Measurements from ENCODE around the gene MGST1. TPM values are rescaled to one million over a fixed set of nuclear protein-coding genes. Genes with fewer than 3 reads are reported as not detected.

MGST1 gene
- total RNA-seq, 1 experiment from 2014 or later = 105 TPM

DNA sequence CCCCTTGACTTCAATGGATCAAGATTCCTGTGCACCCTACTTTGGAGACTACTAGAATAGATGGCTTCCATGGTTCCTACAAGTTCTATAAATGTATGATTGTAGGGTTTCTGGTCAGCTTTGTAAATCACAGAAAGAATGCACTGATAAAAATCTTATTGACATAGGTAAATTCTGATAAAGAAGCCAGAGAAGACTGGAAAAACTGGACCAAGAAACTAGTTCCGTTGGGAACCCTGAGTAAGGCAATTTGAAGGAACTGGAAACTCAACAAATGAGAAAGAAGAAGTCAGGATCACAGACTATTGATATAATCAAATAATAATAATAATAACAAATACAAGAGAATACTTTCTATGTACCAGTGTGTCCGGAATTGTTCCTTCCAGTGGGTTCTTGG, 15.4 kb upstream of the MGST1 start:
- ChIA-PET CTCF (interaction anchor here (0.7 kb wide), 1 partner anchor 14 kb away, joined by 4 read pairs; no protein-coding TSS in a partner anchor), POLR2A (no interaction called here)
- TF ChIP-seq, protein P1, sequence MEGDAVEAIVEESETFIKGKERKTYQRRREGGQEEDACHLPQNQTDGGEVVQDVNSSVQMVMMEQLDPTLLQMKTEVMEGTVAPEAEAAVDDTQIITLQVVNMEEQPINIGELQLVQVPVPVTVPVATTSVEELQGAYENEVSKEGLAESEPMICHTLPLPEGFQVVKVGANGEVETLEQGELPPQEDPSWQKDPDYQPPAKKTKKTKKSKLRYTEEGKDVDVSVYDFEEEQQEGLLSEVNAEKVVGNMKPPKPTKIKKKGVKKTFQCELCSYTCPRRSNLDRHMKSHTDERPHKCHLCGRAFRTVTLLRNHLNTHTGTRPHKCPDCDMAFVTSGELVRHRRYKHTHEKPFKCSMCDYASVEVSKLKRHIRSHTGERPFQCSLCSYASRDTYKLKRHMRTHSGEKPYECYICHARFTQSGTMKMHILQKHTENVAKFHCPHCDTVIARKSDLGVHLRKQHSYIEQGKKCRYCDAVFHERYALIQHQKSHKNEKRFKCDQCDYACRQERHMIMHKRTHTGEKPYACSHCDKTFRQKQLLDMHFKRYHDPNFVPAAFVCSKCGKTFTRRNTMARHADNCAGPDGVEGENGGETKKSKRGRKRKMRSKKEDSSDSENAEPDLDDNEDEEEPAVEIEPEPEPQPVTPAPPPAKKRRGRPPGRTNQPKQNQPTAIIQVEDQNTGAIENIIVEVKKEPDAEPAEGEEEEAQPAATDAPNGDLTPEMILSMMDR (IDR thresholded peaks at IDR 0.05; ENCODE audit: insufficient read depth in 1 of 2, low read depth in 1 of 2, low read length in 1 of 2, severe bottlenecking in 1 of 2, unreplicated experiment in 1 of 2) = no peak
- intact Hi-C loops (cut with micrococcal nuclease; ENCODE audit: unreplicated experiment) = no loop called here
- Mint-ChIP-seq H3K4me3 (ENCODE audit: unreplicated experiment) (no peak overlapping the region), H3K27ac (ENCODE audit: unreplicated experiment) (no peak overlapping the region), H3K27me3 (ENCODE audit: insufficient read depth, unreplicated experiment) (no peaks in the 10 kb centered on the region), H3K4me1 (ENCODE audit: low read depth, unreplicated experiment) (peaks cover 6% of the 10 kb centered on the region), H3K36me3 (ENCODE audit: insufficient read depth, unreplicated experiment) (peaks cover 6% of the 10 kb centered on the region), H3K9me3 (ENCODE audit: unreplicated experiment) (peaks cover 35% of the 10 kb centered on the region)
- Histone ChIP-seq H3K36me3 (ENCODE audit: control insufficient read depth, insufficient read depth, low read length) (no peaks in the 10 kb centered on the region), H3K4me1 (peaks cover 23% of the 10 kb centered on the region), H3K27me3 (replicated peaks; ENCODE audit: control insufficient read depth, insufficient read depth, low read length) (no peaks in the 10 kb centered on the region), H3K9me3 (peaks cover 8% of the 10 kb centered on the region), H3K4me3 (ENCODE audit: low read depth, low read length) (no peak overlapping the region)
- no TSS peak for BruUV-seq (replicated peaks)
- DNase-seq = peak in 1 of 2 experiments; percentile 48

DNA sequence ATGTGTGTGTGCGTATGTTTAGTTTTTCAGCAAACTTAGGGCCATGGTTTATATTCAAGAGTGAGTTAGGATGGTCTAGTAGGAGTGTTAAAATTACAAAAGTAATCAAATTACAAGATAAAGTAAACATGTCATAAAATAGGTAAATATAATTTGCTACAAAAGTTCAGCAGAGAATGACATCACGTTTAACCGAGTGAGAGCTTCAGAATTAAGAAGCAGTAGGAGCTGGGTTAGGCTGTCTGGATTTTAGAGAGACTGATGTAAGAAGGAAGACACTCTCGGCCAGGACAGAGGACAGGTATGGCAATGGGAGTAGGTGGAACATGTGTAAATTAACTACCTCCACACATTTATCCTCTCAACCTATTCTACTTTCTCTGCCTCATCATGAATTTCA, 11.6 kb upstream of the MGST1 start:
- intact Hi-C loops (cut with micrococcal nuclease; ENCODE audit: unreplicated experiment) = no loop called here
- Histone ChIP-seq H3K4me1 (peaks cover 16% of the 10 kb centered on the region), H3K36me3 (ENCODE audit: control insufficient read depth, insufficient read depth, low read length) (no peaks in the 10 kb centered on the region), H3K27me3 (replicated peaks; ENCODE audit: control insufficient read depth, insufficient read depth, low read length) (no peaks in the 10 kb centered on the region), H3K4me3 (ENCODE audit: low read depth, low read length) (no peak overlapping the region), H3K9me3 (peaks cover 8% of the 10 kb centered on the region)
- BruUV-seq (replicated peaks) = no TSS peak
- no peak overlapping the region for H3K4me3 Mint-ChIP-seq (ENCODE audit: unreplicated experiment)
- H3K27ac Mint-ChIP-seq (ENCODE audit: unreplicated experiment) = no peak overlapping the region
- ChIA-PET CTCF (no interaction called here), POLR2A (no interaction called here)
- TF ChIP-seq, protein P1 (IDR thresholded peaks at IDR 0.05; ENCODE audit: insufficient read depth in 1 of 2, low read depth in 1 of 2, low read length in 1 of 2, severe bottlenecking in 1 of 2, unreplicated experiment in 1 of 2) = no peak
- peaks cover 6% of the 10 kb centered on the region for H3K4me1 Mint-ChIP-seq (ENCODE audit: low read depth, unreplicated experiment)
- no peaks in the 10 kb centered on the region for H3K27me3 Mint-ChIP-seq (ENCODE audit: insufficient read depth, unreplicated experiment)
- DNase-seq = no peak
- peaks cover 6% of the 10 kb centered on the region for H3K36me3 Mint-ChIP-seq (ENCODE audit: insufficient read depth, unreplicated experiment)
- H3K9me3 Mint-ChIP-seq (ENCODE audit: unreplicated experiment) = peaks cover 25% of the 10 kb centered on the region

DNA sequence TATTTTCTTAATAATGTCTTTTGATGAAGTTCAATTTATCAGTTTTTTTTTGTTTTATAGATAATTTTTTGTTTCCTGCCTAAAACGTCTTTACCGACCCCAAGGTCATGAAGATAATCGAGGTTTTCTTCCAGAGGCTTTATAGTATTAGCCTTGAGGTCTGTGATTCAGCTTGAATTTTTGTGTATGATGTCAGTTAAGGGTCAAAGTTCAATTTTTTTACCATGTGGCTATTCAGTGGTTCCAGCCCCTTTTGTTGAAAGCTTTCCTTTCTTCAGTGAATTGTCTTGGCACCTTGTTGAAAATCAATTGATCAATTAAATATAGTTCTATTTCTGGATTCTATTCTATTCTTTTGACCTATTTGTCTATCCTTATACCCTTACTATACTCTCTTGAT, 3.2 kb upstream of the MGST1 start:
- DNase-seq = peak in 1 of 2 experiments; percentile 12
- Histone ChIP-seq H3K27me3 (replicated peaks; ENCODE audit: control insufficient read depth, insufficient read depth, low read length) (no peaks in the 10 kb centered on the region), H3K4me3 (ENCODE audit: low read depth, low read length) (no peak overlapping the region), H3K4me1 (peaks cover 20% of the 10 kb centered on the region), H3K36me3 (ENCODE audit: control insufficient read depth, insufficient read depth, low read length) (no peaks in the 10 kb centered on the region), H3K9me3 (no peaks in the 10 kb centered on the region; the same call in 1 of the 2 replicates)
- ChIA-PET POLR2A (no interaction called here), CTCF (no interaction called here)
- Mint-ChIP-seq H3K4me3 (ENCODE audit: unreplicated experiment) (no peak overlapping the region), H3K4me1 (ENCODE audit: low read depth, unreplicated experiment) (peaks cover 41% of the 10 kb centered on the region), H3K27me3 (ENCODE audit: insufficient read depth, unreplicated experiment) (no peaks in the 10 kb centered on the region), H3K36me3 (ENCODE audit: insufficient read depth, unreplicated experiment) (peaks cover 14% of the 10 kb centered on the region), H3K27ac (ENCODE audit: unreplicated experiment) (no peak overlapping the region), H3K9me3 (ENCODE audit: unreplicated experiment) (no peaks in the 10 kb centered on the region)
- no TSS peak for BruUV-seq (replicated peaks)
- intact Hi-C loops (cut with micrococcal nuclease; ENCODE audit: unreplicated experiment) = loop anchor here (10.0 kb wide), 1 partner anchor 429 kb away; the partner anchor contains the start of gene DERA
- TF ChIP-seq, protein P1 (IDR thresholded peaks at IDR 0.05; ENCODE audit: insufficient read depth in 1 of 2, low read depth in 1 of 2, low read length in 1 of 2, severe bottlenecking in 1 of 2, unreplicated experiment in 1 of 2) = no peak

Data from Caco-2 (cell line).